Brain microvascular endothelial cell (primary cell): Measurements from ENCODE around the gene CACNB1.
A peak's percentile ranks its signal among the peaks of the same experiment; 100 is the strongest.

Source experiments
- DNase-seq: peaks from one replicate; pipeline ENCODE4 v3.0.0-alpha.2; 2020
- H3K27ac ChIP-seq: fragments of 250-450 bp; sonication (Bioruptor Pico); 2 replicates; pipeline ENCODE4 v1.5.1; 2020; ENCODE audit warnings: mild to moderate bottlenecking, moderate library complexity
- H3K27me3 ChIP-seq: fragments of 250-450 bp; sonication (Bioruptor Pico); replicated peaks from 2 replicates; pipeline ENCODE4 v1.5.1; 2020; ENCODE audit warnings: mild to moderate bottlenecking
- H3K36me3 ChIP-seq: fragments of 250-450 bp; sonication (Bioruptor Pico); replicated peaks from 2 replicates; pipeline ENCODE4 v1.5.1; 2020; ENCODE audit warnings: mild to moderate bottlenecking
- H3K4me3 ChIP-seq: 2 replicates; pipeline ENCODE4 v1.5.1; 2011; ENCODE audit warnings: low read depth, mild to moderate bottlenecking, control low read depth, low read length, moderate library complexity
- in situ Hi-C: cut with HindIII; loops from 2 replicates; pipeline ENCODE4 v1.10.0; 2017; ENCODE audit warnings: low sequenced_read_pairs, low pct_ligation_motif_present
- TF ChIP-seq, protein P1 (sequence below): IDR thresholded peaks from 2 replicates; pipeline ENCODE4 v1.5.1; 2011; ENCODE audit warnings: low read depth, mild to moderate bottlenecking, moderate library complexity, low read length, control low read depth, inconsistent platforms; ENCODE audit errors: missing control alignments

Gene CACNB1

GRCh38 chr17:39164675-39165143 is 32.8 kb downstream of the CACNB1 start:
- TF ChIP-seq, protein P1, sequence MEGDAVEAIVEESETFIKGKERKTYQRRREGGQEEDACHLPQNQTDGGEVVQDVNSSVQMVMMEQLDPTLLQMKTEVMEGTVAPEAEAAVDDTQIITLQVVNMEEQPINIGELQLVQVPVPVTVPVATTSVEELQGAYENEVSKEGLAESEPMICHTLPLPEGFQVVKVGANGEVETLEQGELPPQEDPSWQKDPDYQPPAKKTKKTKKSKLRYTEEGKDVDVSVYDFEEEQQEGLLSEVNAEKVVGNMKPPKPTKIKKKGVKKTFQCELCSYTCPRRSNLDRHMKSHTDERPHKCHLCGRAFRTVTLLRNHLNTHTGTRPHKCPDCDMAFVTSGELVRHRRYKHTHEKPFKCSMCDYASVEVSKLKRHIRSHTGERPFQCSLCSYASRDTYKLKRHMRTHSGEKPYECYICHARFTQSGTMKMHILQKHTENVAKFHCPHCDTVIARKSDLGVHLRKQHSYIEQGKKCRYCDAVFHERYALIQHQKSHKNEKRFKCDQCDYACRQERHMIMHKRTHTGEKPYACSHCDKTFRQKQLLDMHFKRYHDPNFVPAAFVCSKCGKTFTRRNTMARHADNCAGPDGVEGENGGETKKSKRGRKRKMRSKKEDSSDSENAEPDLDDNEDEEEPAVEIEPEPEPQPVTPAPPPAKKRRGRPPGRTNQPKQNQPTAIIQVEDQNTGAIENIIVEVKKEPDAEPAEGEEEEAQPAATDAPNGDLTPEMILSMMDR, result peak; percentile 94
- peak overlapping the region; percentile 62 for H3K4me3 ChIP-seq

DNA sequence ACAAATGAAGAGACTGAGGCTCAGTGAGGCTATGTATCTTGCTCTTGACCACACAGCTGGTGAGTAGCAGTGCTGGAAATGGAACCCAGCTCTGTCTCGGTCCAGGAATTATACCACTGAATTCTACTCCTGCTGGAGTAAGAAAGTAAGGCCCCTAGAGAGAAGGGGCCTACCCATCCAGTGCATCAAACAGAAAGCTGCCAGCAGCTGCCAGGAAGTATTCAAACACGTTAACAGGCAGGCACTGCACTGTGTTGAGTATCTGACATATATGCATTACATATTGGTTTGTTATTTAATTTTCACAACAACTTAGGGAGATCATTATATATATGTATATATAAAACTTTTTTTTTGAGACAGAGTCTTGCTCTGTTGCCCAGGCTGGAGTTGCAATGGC is 35.5 kb downstream of the CACNB1 start:
- peaks cover 14% of the 10 kb centered on the region for H3K27me3 ChIP-seq
- H3K4me3 ChIP-seq, result no peak overlapping the region
- no peak for DNase-seq
- TF ChIP-seq, protein P1, result no peak
- in situ Hi-C loops, result no loop called here
- H3K27ac ChIP-seq, result no peak overlapping the region
- no peaks in the 10 kb centered on the region for H3K36me3 ChIP-seq

More at GRCh38 chr17:39164675-39165143, 32.8 kb downstream of the CACNB1 start:
- Histone ChIP-seq H3K36me3 (no peaks in the 10 kb centered on the region), H3K27ac (no peak overlapping the region), H3K27me3 (peaks cover 17% of the 10 kb centered on the region)
- in situ Hi-C loops, result no loop called here
- peak; percentile 90 for DNase-seq

DNA sequence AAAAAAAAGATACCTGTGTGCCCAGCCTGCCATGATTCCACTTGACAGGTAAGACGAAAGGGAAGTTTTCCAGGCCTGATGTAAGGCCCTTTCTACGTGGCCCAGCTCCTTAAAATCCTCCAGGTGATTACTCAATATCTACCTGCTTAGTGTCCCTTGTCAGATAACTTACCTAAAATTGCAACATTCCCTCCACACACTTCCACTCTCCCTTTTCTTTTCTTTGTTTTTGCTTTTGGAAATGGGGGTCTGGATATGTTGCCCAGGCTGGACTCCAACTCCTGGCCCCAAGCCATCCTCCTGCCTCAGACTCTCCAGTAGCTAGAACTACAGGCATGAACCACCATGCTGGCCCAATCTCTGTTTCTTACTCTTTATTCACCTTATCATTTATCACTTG is 38.8 kb downstream of the CACNB1 start:
- in situ Hi-C loops, result no loop called here
- H3K4me3 ChIP-seq, result no peak overlapping the region
- TF ChIP-seq, protein P1, result no peak
- H3K27me3 ChIP-seq, result no peaks in the 10 kb centered on the region
- no peak for DNase-seq
- H3K36me3 ChIP-seq, result no peaks in the 10 kb centered on the region
- no peak overlapping the region for H3K27ac ChIP-seq

GRCh38 chr17:39156491-39156890 is 41.0 kb downstream of the CACNB1 start:
- in situ Hi-C loops, result no loop called here
- Histone ChIP-seq H3K36me3 (no peaks in the 10 kb centered on the region), H3K4me3 (no peak overlapping the region), H3K27ac (no peak overlapping the region), H3K27me3 (no peaks in the 10 kb centered on the region)
- TF ChIP-seq, protein P1, result no peak
- DNase-seq, result no peak

GRCh38 chr17:39155654-39156053 is 41.8 kb downstream of the CACNB1 start:
- DNase-seq, result no peak
- TF ChIP-seq, protein P1, result no peak
- in situ Hi-C loops, result no loop called here
- Histone ChIP-seq H3K27ac (no peak overlapping the region), H3K27me3 (peaks cover 7% of the 10 kb centered on the region), H3K4me3 (no peak overlapping the region), H3K36me3 (no peaks in the 10 kb centered on the region)

DNA sequence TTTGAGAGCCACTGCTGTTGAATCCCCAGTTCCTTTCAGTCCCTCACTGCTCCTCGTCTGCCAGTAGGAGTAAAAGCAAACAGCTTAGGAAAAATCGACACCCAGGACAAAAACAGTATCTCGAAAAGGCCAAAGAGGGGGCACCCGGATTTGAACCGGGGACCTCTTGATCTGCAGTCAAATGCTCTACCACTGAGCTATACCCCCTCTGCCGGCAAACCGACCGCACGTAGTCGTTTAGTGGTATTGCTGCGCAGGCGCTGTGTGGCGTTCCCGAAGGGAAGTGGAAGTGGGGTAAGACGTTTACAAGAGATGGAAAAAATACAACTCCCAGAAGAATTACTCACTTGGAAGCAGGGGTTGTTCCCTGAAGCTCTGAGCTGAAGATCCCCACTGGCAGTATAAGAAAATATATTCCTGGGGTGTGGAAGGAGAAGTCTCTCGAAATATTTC is 43.8 kb downstream of the CACNB1 start:
- peaks cover 8% of the 10 kb centered on the region for H3K27me3 ChIP-seq
- in situ Hi-C loops, result no loop called here
- TF ChIP-seq, protein P1, result peak; percentile 41
- peak overlapping the region; percentile 89 for H3K4me3 ChIP-seq
- H3K36me3 ChIP-seq, result no peaks in the 10 kb centered on the region
- DNase-seq, result peak; percentile 86
- no peak overlapping the region for H3K27ac ChIP-seq
